GM10266 (cell line): ENCODE results near the gene RYR3.

Source experiments
- DNase-seq: peaks from one replicate; pipeline ENCODE4 v3.0.0; 2012; ENCODE audit errors: extremely low spot score
- TF ChIP-seq, protein P1 (sequence below): IDR thresholded peaks from 2 replicates; pipeline ENCODE4 v1.5.1; 2012; ENCODE audit warnings: mild to moderate bottlenecking, low read depth; ENCODE audit not compliant: control insufficient read depth, insufficient read depth; ENCODE audit errors: missing control alignments

Gene RYR3

DNA sequence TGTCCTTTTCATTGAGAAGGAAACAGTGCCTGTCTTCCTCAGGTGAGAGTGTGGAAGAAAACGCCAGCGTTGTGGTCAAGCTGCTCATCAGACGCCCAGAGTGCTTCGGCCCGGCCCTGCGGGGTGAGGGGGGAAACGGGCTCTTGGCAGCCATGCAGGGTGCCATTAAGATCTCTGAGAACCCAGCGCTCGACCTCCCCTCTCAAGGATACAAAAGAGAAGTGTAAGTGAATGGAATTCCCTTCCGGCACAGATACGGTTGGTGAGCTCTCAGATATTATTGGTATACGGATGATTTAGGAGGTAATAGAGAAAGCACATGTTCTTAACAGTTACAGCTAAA is 411.9 kb downstream of the RYR3 start:
- no peak for DNase-seq
- TF ChIP-seq, protein P1, sequence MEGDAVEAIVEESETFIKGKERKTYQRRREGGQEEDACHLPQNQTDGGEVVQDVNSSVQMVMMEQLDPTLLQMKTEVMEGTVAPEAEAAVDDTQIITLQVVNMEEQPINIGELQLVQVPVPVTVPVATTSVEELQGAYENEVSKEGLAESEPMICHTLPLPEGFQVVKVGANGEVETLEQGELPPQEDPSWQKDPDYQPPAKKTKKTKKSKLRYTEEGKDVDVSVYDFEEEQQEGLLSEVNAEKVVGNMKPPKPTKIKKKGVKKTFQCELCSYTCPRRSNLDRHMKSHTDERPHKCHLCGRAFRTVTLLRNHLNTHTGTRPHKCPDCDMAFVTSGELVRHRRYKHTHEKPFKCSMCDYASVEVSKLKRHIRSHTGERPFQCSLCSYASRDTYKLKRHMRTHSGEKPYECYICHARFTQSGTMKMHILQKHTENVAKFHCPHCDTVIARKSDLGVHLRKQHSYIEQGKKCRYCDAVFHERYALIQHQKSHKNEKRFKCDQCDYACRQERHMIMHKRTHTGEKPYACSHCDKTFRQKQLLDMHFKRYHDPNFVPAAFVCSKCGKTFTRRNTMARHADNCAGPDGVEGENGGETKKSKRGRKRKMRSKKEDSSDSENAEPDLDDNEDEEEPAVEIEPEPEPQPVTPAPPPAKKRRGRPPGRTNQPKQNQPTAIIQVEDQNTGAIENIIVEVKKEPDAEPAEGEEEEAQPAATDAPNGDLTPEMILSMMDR = no peak

DNA sequence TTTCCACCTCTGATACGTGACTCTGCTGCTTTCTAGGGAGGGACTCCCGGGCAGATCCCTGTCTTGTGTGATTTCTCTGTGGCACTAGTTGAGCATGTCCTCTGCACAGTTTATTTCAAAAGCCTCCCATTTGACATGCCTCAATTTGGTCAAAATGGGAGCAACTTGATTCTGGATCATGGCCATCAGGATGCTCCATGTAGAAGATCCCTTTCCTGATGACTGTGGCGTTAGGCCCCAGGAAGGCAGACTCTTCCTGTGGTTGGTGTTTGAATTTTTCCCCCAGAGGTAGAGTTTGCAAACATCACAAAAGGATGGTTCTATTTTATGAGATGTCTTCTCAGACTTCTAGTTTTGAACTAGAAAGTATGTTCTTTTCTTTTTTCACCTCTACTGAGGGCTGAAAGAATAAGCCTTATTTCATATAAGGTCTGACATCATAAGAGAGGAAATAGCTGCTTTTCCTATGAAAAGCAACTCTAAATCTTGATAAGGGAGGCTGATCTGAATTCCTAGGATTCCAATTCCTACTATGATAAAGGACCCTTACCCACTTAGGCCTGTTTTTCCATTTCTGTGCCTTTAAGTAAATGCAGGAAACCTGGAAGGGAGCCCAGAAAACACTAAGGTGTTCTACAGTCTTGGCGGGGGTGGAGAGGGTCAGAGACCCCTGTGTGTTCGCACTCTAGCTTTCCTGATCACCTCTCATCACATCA is 413.7 kb downstream of the RYR3 start:
- TF ChIP-seq, protein P1 = no peak
- DNase-seq = no peak

DNA sequence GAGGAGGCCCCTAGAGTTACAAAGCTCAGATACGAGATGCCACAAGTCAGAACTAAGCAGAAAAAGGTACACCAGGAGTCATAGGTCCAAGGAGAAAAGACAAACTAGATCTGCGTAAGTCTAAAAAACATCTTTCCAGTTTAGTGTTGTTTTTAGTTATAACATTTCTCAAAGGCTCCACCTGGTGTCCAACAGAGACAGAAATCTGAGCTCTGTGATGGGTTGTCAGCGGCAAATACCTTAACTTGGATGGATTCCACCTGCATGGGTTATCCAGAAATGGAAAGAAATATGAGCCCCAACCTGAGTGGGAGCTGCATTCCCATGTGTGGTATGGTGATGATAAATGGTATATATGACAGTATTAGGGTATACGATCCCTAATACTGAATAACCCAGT is 418.9 kb downstream of the RYR3 start:
- no peak for DNase-seq
- TF ChIP-seq, protein P1 = no peak

DNA sequence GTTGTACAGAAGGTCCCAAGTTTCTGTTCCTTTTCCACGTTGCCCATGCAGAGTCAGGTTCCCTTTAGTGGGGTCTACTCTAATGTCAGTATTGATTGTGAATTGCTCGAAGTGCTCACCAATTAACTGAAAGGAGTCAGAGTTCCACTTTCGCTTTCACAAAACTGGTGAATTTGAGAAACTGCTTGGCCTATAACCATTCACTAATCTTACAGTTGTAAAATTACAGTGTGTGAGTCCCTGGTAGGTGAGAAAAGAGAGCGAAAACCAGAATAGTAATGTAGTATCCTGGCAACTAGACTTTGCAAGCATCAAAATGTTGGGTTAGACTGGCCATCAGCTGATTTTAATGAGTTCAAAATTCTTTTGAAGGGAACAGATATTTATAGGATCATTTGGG is 420.0 kb downstream of the RYR3 start:
- no peak for DNase-seq
- TF ChIP-seq, protein P1 = no peak

DNA sequence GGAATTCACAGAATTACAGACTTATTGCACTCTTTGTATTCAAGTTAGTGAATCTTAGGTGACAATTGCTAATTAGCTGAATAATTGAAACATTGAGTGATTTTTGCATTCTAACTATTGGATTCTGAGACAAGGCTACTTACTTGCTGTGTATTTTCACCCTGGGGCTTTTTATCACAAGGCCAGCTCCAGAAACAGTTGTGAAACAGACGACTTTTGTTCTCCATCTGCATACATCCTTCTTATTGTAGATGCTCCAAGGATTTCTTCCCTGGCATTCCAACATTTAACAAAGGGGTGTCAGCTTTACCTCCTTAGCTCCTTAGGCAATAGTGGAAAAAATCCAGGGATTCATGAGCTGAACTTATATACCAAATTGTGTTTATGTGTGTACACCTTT is 424.4 kb downstream of the RYR3 start:
- TF ChIP-seq, protein P1 = no peak

DNA sequence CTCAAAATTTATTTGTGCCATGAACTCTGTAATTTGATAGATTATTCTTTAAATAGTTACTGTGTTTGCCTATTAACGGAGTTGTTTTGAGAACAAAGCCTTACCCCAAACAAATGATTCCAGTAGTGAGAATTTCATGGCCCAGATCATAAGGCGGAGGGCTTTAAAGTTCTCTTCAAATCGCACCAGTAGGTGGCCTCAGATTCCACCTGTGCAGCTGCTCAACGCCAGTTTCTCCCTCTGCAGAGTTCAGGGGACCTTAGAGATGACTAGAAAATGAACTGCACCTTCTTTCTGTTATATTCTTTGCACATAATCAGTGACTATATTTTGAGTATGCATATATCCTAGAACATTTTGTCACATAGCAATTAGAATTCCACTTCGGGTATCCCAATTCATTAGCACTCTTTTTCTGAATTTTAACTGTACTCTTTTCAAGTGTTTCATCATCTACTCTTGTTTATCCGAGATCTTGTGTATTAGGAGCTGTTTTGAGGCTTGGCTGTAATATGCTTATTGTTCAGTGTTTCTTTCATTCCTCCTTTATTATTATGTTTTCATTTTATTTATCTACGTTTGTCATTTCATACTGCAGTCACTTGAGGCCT is 425.0 kb downstream of the RYR3 start:
- TF ChIP-seq, protein P1 = peak; percentile 61
- DNase-seq = peak; percentile 35

More for the DNA sequence above, 424.4 kb downstream of the RYR3 start:
- no peak for DNase-seq

DNA sequence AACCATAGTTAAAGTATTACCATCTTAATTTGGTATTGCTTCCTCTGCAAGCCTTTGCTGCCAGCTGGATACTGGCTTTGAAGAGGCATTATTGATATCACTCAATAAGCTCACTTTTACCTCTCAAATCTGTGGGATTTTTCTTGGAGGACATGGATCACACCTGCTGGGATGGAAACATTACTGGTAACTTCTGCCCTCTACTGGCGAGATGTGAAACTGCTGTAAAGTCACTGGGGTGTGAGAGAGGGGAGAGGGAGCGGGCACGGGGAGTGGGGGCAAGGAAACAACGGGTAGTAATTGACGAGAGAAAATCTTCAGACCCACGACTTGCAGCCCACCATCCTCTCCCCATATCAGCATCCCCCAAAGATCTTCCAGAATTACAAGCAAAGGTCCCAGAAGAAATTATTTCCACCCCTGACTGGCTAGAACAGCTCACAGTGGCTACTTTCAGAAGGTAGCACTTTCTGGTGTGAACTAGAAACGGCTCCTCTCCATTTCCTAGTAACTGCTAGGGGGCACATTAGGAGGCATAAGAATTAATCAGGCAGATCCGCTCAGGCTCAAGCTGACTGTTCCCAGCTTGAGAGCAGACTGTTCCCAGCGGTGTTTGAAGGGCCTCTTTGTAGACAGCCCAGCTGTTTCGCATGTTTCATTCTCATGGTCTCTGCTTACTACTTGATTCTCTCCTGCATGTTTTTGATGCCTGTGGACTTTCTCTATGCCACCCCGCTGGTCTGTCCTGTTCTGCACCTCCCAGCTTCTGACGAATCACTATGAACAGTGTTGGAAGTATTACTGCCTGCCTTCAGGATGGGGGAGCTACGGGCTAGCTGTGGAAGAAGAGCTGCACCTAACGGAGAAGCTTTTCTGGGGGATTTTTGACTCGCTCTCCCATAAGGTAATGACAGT is 427.2 kb downstream of the RYR3 start:
- TF ChIP-seq, protein P1 = peak; percentile 83
- peak; percentile 35 for DNase-seq
